HG03280 (cell line): Measurements from ENCODE around the gene CLDN24.

Experiments
- ATAC-seq: cut with Tn5 transposase; IDR thresholded peaks from one replicate; pipeline ENCODE4 v1.9.1; 2021; ENCODE audit warnings: mild to moderate bottlenecking, moderate library complexity; ENCODE audit not compliant: unreplicated experiment

The CLDN24 gene

GRCh38 chr4:183322326-183322725, at the start of gene CLDN24:
TSS of gene CLDN24 (minus strand) at chr4:183322426. CDS start at chr4:183322426, 0 bp downstream.
- ATAC-seq, result no peak

GRCh38 chr4:183370786-183371185, 48.6 kb upstream of the CLDN24 start:
- ATAC-seq, result no peak

GRCh38 chr4:183369073-183369472, 46.8 kb upstream of the CLDN24 start:
- no peak for ATAC-seq

GRCh38 chr4:183366206-183366835, 44.1 kb upstream of the CLDN24 start:
- ATAC-seq, result no peak

- no peak for ATAC-seq
Measured at GRCh38 chr4:183364025-183364424, 41.8 kb upstream of the CLDN24 start.

- no peak for ATAC-seq
Measured at GRCh38 chr4:183362916-183363542, 40.8 kb upstream of the CLDN24 start.

GRCh38 chr4:183362036-183362435, 39.8 kb upstream of the CLDN24 start:
- ATAC-seq, result no peak

GRCh38 chr4:183360161-183360919, 38.1 kb upstream of the CLDN24 start:
- no peak for ATAC-seq

- no peak for ATAC-seq
Measured at GRCh38 chr4:183358215-183358755, 36.1 kb upstream of the CLDN24 start.

GRCh38 chr4:183356931-183357675, 34.9 kb upstream of the CLDN24 start:
- ATAC-seq, result no peak

- ATAC-seq, result no peak
Measured at GRCh38 chr4:183356173-183356830, 34.1 kb upstream of the CLDN24 start.

GRCh38 chr4:183355405-183355804, 33.2 kb upstream of the CLDN24 start:
- no peak for ATAC-seq

- no peak for ATAC-seq
Measured at GRCh38 chr4:183354219-183354618, 32.0 kb upstream of the CLDN24 start.

- no peak for ATAC-seq
Measured at GRCh38 chr4:183353557-183353956, 31.3 kb upstream of the CLDN24 start.

- ATAC-seq, result no peak
Measured at GRCh38 chr4:183352546-183352945, 30.3 kb upstream of the CLDN24 start.

- ATAC-seq, result no peak
Measured at GRCh38 chr4:183350317-183351071, 28.3 kb upstream of the CLDN24 start.

- no peak for ATAC-seq
Measured at GRCh38 chr4:183349673-183350072, 27.4 kb upstream of the CLDN24 start.

- no peak for ATAC-seq
Measured at GRCh38 chr4:183348706-183349659, 26.8 kb upstream of the CLDN24 start.

- no peak for ATAC-seq
Measured at GRCh38 chr4:183348136-183348535, 25.9 kb upstream of the CLDN24 start.
